ENCODE measurements around the gene HLTF. TPM values are rescaled to one million over a fixed set of nuclear protein-coding genes. Genes with fewer than 3 reads are reported as not detected.
A peak's percentile ranks its signal among the peaks of the same experiment; 100 is the strongest.

HLTF gene
- total and polyA plus RNA-seq, 2 of the 13 experiments (the other 11 are each of a cell fraction or from before 2014, with no cell fraction given) = 12.0 to 22.9 TPM

- 13% methylated on average over 4 of the region's 4 CpGs for WGBS (ENCODE audit: low lambda C conversion rate)
- Histone ChIP-seq H4K20me1 (ENCODE audit: insufficient read depth, low read length) (no peaks in the 10 kb centered on the region; the same call in 1 of the 2 replicates), H2AFZ (ENCODE audit: low read length) (peak overlapping the region; percentile 11), H3K36me3 (replicated peaks in 1 of 2; ENCODE audit: control insufficient read depth in 1 of 2, insufficient read depth in 2 of 2, low read length in 2 of 2) (no peaks in the 10 kb centered on the region), H3K27ac (ENCODE audit: extremely low read length, insufficient read depth, low read length) (peak overlapping the region; percentile 74), H3K4me2 (ENCODE audit: low read depth, low read length) (peak overlapping the region; percentile 86), H3K79me2 (ENCODE audit: insufficient read depth, low read length) (peaks cover 14% of the 10 kb centered on the region), H3K4me3 (replicated peaks in 1 of 3; ENCODE audit: insufficient read depth in 1 of 3, low read depth in 2 of 3, low read length in 3 of 3) (peak overlapping the region; percentile 78 to 95 (median 92)), H3K27me3 (ENCODE audit: control insufficient read depth in 1 of 2, insufficient read depth in 2 of 2, low read length in 2 of 2) (no peaks in the 10 kb centered on the region; a peak in 1 of 5 replicates), H3K4me1 (ENCODE audit: insufficient read depth, low read length) (peaks cover 40% of the 10 kb centered on the region), H3K9ac (ENCODE audit: insufficient read depth, low read depth, low read length) (peak overlapping the region; percentile 68), H3K9me3 (ENCODE audit: low read length) (no peaks in the 10 kb centered on the region)
- no peak for FAIRE-seq
- TSS peak; percentile 87 for BruUV-seq (replicated peaks)
- in situ Hi-C loops (cut with HindIII; ENCODE audit: extremely low pct_ligation_motif_present, low pct_unique_long_range_greater_than_20kb) = loop anchor here (10.0 kb wide), 1 partner anchor 356 kb away; no protein-coding TSS in a partner anchor
- no peak for ATAC-seq
- DNase-seq (ENCODE audit: low spot score) = no peak
- TF ChIP-seq SIN3A (IDR thresholded peaks at IDR 0.05; ENCODE audit: borderline replicate concordance, low read depth, low read length) = peak; percentile 9; the same call in 1 of the 2 replicates
- TF ChIP-seq ZNF407 (CRISPR knock-in tag; IDR thresholded peaks at IDR 0.05; ENCODE audit: not compliant biosample characterization) = no peak
- POLR2A ChIA-PET = interaction anchor here (1.3 to 1.8 kb wide), 7 partner anchors 8 to 273 kb away, joined by 3 to 9 read pairs (median 4); partner anchors contain the start of gene GYG1
- intact Hi-C loops (cut with micrococcal nuclease; ENCODE audit: unreplicated experiment) = loop anchor here (1.0 kb wide), 3 partner anchors 92 to 238 kb away; partner anchors contain the start of gene CP
- CTCF ChIA-PET (ENCODE audit: low intra/inter-chr PET ratio, low total read pairs) = no interaction called here
Observed at GRCh38 chr3:149128821-149129220, 42.5 kb upstream of the HLTF start.
